Measurements from ENCODE around the gene FSTL3. TPM values are rescaled to one million over a fixed set of nuclear protein-coding genes. Genes with fewer than 3 reads are reported as not detected.
A peak's percentile ranks its signal among the peaks of the same experiment; 100 is the strongest.

FSTL3 gene
- total RNA-seq, 2 donors from 2014 or later: 9.8 to 14.1 TPM

DNA sequence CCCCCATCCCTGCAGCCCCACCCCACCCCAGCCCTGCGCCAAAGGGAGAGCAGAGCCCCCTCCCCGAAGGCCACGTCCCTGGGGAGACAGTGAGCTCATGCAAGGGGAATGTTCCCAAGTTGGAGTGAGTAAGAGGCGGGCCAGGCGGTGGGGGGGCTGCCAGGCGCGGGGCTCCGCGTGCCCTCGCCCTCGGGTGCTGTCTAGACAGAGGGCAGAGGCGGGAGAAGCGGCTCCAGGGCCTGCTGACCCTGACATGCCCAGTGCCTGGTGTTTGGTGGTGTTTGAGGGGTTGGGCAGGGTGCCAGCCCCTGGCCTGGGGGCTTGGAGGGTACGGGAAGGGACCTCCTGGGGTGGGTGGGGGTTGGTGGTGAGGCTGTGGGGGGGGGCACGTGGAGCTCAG, 1.0 kb downstream of the FSTL3 start:
- Mint-ChIP-seq H3K27ac (no peak overlapping the region), H3K4me3 (no peak overlapping the region), H3K27me3 (ENCODE audit: insufficient read depth) (peaks cover 29% of the 10 kb centered on the region), H3K36me3 (ENCODE audit: low read depth) (no peaks in the 10 kb centered on the region), H3K9me3 (no peaks in the 10 kb centered on the region), H3K4me1 (peaks cover 4% of the 10 kb centered on the region)
- no peaks in the 10 kb centered on the region for H3K36me3 ChIP-seq (ENCODE audit: control insufficient read depth, insufficient read depth, low read length)
- H3K9me3 ChIP-seq (ENCODE audit: control insufficient read depth, low read length): no peaks in the 10 kb centered on the region
- peak; percentile 52 for DNase-seq
- WGBS, 2 experiments (ENCODE audit: insufficient coverage in 1 of 2, insufficient read length in 1 of 2): 19 to 47% methylated on average over 4 to 14 of the region's 15 CpGs
- no peak overlapping the region for H3K9ac ChIP-seq (ENCODE audit: extremely low read depth, low read length, poor library complexity, severe bottlenecking)
- H3K27me3 ChIP-seq (ENCODE audit: control insufficient read depth, insufficient read depth, low read length, poor library complexity, severe bottlenecking): peaks cover 16% of the 10 kb centered on the region
- H3K4me3 ChIP-seq (ENCODE audit: low read length): no peak overlapping the region
- no peak overlapping the region for H3K27ac ChIP-seq (ENCODE audit: low read depth, low read length)
- H3K4me1 ChIP-seq (ENCODE audit: control insufficient read depth, insufficient read depth, low read length): no peaks in the 10 kb centered on the region
- TF ChIP-seq CTCF (conservative IDR thresholded peaks at IDR 0.05): no peak

GRCh38 chr19:677601-678436, 1.6 kb downstream of the FSTL3 start:
- Histone ChIP-seq H3K36me3 (ENCODE audit: control insufficient read depth, insufficient read depth, low read length) (no peaks in the 10 kb centered on the region), H3K27me3 (ENCODE audit: control insufficient read depth, insufficient read depth, low read length, poor library complexity, severe bottlenecking) (peaks cover 16% of the 10 kb centered on the region), H3K27ac (ENCODE audit: low read depth, low read length) (no peak overlapping the region), H3K9ac (ENCODE audit: extremely low read depth, low read length, poor library complexity, severe bottlenecking) (no peak overlapping the region), H3K9me3 (ENCODE audit: control insufficient read depth, low read length) (no peaks in the 10 kb centered on the region), H3K4me3 (ENCODE audit: low read length) (no peak overlapping the region), H3K4me1 (ENCODE audit: control insufficient read depth, insufficient read depth, low read length) (no peaks in the 10 kb centered on the region)
- peaks cover 4% of the 10 kb centered on the region for H3K4me1 Mint-ChIP-seq
- H3K4me3 Mint-ChIP-seq: peak overlapping the region; percentile 71
- H3K9me3 Mint-ChIP-seq: no peaks in the 10 kb centered on the region
- 85 to 89% methylated on average over 9 to 22 of the region's 22 CpGs for WGBS, 2 experiments (ENCODE audit: insufficient coverage in 1 of 2, insufficient read length in 1 of 2)
- TF ChIP-seq CTCF (conservative IDR thresholded peaks at IDR 0.05): no peak
- H3K27ac Mint-ChIP-seq: no peak overlapping the region
- peaks cover 29% of the 10 kb centered on the region for H3K27me3 Mint-ChIP-seq (ENCODE audit: insufficient read depth)
- DNase-seq: peak; percentile 43
- H3K36me3 Mint-ChIP-seq (ENCODE audit: low read depth): no peaks in the 10 kb centered on the region

DNA sequence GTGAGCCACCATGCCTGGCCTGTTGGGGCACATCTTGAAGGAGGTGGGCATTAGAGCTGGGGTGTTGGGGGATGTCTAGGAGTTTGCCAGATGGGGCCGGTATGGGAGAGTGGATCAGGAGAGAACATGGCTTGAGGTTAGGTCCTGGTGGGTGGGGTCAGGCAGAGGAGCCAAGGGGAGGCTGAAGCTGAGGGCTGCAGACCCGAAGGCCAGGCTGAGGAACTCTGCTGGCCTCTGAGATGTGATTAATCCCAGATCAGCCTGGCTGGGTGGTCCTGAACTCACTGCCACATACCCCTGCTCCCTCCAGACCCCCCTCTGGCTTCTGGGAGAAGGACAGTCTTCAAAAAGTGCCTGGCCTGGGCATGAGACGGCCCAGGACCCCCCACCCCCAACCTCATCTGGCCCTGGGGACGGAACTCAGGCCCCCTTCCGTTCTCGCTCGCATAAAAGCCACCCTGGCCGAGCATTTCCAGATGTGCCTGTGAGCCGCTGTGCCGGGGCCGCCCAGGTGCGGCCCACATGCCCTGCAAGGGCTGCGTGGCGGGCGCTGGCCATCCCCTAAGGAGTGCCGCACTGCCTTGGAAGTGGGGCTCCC, 2.7 kb downstream of the FSTL3 start:
- no peak overlapping the region for H3K27ac ChIP-seq (ENCODE audit: low read depth, low read length)
- Mint-ChIP-seq H3K27ac (no peak overlapping the region), H3K9me3 (no peaks in the 10 kb centered on the region), H3K4me3 (peak overlapping the region; percentile 71), H3K4me1 (peaks cover 4% of the 10 kb centered on the region), H3K27me3 (ENCODE audit: insufficient read depth) (peaks cover 23% of the 10 kb centered on the region), H3K36me3 (ENCODE audit: low read depth) (no peaks in the 10 kb centered on the region)
- H3K9ac ChIP-seq (ENCODE audit: extremely low read depth, low read length, poor library complexity, severe bottlenecking): no peak overlapping the region
- peak overlapping the region; percentile 79 for H3K4me3 ChIP-seq (ENCODE audit: low read length)
- H3K36me3 ChIP-seq (ENCODE audit: control insufficient read depth, insufficient read depth, low read length): no peaks in the 10 kb centered on the region
- no peak for DNase-seq
- WGBS, 2 experiments (ENCODE audit: insufficient coverage in 1 of 2, insufficient read length in 1 of 2): 92 to 94% methylated on average over 10 to 16 of the region's 16 CpGs
- no peaks in the 10 kb centered on the region for H3K9me3 ChIP-seq (ENCODE audit: control insufficient read depth, low read length)
- peaks cover 16% of the 10 kb centered on the region for H3K27me3 ChIP-seq (ENCODE audit: control insufficient read depth, insufficient read depth, low read length, poor library complexity, severe bottlenecking)
- H3K4me1 ChIP-seq (ENCODE audit: control insufficient read depth, insufficient read depth, low read length): no peaks in the 10 kb centered on the region
- TF ChIP-seq CTCF (conservative IDR thresholded peaks at IDR 0.05): no peak

Data from endodermal cell (in vitro differentiated cells).